Medulla oblongata (tissue), 1 donor: Measurements from ENCODE around the gene ZBTB25.

ENCODE experiments used
- DNase-seq: peaks from one replicate; pipeline ENCODE4 v3.0.0-alpha.2; 2015; ENCODE audit errors: extremely low spot score

ZBTB25 gene

DNA sequence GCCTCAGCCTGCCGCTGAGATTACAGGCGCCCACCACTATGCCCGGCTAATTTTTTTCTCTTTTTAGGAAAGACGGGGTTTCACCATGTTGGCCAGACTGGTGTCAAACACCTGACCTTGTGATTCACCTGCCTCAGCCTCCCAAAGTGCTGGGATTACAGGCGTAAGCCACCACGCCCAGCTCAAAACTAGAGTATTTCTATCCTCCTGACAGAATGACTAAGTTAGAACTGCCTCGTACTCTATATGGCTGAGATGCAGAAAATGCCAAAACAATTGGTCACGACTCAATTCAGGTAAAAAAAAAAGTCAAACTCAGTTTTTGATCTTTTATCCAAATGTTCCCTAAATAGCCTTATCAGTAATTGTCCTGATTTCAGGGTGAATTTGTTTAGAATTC is 27.2 kb downstream of the ZBTB25 start:
- DNase-seq, result no peak

DNA sequence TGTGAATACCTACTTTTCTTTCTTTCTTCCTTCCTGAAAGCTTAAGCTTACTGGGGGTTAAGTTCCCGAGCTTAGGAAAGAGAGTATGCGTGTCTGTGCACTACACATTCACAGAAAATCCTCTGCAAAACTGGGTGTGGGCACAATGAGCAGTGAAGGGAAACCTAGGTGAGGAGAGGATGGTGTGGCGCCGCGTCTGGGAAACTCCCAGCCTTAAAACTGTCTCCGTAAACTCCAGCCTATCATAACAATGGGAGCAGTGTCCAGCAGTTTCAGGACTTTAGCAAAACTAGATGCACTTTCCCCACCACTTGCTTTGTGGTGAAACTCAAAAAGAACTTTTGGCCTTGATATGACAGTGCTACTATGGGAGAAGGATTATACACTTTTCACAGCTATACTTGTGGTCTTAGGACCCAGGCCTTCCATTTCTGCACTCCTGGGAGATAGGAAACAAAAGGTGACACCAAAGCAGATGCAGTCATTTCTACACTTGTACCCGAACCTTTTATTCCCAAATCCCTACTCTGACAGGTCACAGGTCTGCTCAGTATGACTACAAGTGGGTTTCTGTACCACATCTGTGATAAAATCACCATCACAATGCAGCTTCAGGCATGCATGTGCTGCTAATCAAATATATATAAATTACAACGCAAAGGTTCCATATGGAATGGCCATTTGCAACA is 27.9 kb downstream of the ZBTB25 start:
- DNase-seq, result no peak

DNA sequence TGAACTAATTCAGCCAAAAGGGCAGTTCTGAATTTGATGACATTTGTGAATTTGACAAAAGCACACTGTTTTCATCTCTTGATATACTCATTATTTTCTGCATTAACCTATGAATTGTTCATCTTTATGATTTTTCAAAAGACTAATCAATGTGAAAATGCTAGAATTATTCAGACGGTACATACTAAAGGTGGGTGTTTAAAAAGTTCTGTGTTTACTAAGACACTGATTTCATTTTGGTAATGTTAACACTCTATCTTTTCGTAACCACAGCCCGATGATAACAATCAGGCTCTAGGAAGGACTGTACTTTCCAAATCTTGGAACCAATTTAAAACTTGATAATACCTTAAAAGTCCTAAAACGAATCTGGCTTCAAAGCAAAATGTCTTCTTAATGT is 28.9 kb downstream of the ZBTB25 start:
- DNase-seq, result no peak

DNA sequence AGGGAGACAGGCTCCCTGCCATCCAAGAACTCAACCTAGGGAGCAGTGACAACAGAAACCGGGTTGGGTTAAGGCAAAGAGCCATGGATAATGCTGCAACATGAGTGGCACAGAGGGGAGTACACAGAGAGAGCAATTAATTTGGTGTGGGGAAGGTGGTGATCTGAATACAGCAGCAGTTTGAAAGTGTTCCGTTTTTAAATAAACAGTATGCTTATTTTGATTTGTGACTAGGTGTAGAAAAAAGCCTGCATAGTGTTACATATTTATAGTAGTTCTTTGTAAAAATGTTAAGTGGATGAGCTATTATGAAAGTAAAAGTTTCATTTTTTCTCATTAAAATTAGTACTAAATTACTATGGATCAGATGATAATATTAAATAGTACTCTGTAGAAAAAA is 29.6 kb downstream of the ZBTB25 start:
- DNase-seq, result no peak

DNA sequence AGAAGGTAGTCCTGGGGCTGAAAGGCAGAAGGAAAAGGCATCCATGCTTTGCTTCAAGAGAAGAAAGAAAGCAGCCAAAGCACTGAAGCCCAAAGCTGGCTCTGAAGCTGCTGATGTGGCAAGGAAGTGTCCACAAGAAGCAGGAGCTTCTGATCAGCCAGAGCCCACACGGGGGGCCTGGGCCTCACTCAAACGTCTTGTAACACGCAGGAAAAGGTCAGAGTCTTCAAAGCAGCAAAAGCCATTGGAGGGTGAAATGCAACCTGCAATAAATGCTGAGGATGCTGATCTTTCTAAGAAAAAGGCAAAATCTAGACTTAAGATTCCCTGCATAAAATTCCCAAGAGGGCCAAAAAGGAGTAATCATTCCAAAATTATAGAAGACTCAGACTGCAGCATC is 35.2 kb downstream of the ZBTB25 start:
- DNase-seq, result no peak

DNA sequence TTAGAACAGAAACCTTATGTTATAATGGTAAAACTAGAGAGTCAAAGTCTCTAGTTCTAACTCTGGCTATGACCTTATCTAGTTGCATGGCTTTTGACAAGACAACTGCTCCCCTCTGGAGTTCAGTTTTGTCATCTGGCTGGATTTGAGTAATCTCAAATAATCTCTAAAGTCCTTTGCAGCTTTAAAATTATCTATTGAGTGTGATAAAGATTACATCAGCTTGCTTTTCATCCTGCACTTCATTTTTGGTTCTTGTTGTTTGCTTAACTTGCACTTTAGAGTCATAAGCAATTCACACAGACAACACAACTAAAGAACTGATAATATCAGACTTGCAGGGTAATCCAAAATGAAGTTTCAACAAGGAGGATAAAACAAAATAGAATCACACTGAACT is 36.1 kb downstream of the ZBTB25 start:
- no peak for DNase-seq

DNA sequence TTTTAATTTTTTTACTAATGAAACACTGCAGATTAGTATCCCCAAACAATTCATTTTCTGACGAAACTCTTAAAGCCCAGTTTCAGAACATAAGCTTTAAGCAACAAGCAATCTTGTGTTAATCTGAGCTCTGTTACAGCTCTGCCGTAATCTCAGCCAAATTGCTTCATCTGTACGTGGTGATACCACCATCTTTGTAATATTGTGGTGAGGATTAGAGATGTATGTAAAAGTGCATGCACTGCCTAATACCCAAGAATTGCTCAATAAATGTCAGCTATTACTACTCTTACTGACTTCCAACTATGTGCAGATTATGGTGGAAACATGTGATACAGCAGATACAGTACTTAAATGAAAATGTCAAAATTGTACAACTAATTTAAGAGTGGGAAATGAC is 36.5 kb downstream of the ZBTB25 start:
- no peak for DNase-seq

DNA sequence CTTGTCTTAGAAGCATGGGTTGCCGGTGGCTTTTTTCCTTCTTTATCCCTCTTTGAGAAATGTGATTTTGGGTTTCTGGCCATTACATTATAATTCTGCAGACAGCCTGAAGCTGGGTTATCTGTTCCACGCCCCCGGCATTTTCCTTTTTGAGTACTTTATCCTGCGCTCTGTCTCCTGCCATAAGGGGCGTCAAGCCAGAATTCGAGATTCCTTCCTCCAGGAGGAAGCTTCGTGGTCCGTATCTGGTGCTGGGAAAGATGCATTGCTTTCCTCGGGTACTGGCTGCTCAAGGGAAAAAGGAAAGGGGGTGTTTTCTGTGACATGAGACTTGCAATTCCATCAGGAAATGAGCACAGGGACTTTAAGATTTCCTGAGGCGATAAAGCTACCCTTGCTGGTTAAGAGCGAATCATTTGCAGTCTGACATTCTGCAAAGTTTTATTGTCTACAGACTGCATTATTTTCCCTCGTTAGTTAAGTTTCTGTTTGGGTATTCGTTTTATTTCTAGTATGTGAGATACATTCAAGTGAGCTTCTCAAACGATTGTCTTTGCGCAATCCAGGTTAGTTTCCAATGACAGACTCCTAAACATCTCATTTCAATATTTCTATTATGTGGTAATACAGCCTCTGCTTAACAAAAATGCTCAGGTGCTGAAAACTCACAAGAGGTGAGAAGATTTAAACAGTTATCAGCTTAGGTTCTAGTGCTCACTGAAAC is 37.6 kb downstream of the ZBTB25 start:
- DNase-seq, result peak; percentile 19

DNA sequence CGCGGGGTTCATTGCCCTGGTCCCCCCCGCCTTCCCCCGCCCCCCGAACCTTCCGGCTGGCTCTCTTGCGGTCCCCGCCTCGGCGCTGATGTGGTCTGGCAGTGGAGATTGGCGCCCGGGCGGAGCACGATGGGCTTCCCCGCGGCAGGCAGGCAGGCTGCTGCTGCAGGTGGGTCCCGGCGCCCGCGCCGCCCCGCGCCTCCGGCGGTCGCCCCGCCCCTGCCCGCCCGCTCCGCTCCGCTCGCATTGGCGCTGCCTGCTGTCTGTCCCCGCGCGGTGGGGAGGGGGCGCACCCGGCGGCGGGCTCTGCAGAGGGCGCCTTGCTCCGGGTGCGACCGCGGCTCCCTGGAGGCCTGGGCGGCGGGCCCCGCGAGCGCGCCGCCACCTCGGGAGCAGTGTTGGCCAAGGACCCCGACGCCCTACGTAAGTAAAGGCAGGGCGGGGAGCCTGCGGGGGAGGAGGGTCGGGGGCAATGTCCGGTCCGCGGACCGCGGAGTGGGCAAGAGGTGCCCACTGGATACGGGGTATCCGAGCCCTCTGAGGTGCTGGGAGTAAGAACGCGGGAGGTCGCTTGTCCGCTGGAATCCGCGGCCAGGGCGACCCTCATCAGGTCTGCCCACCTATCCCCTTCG is 38.3 kb downstream of the ZBTB25 start, which contains the start of gene AKAP5:
Gene AKAP5, plus strand, starts transcription at position 309 of the 632 bp plus-strand sequence. CDS start 2,896 bp downstream, outside the sequence.
- DNase-seq, result peak; percentile 70

DNA sequence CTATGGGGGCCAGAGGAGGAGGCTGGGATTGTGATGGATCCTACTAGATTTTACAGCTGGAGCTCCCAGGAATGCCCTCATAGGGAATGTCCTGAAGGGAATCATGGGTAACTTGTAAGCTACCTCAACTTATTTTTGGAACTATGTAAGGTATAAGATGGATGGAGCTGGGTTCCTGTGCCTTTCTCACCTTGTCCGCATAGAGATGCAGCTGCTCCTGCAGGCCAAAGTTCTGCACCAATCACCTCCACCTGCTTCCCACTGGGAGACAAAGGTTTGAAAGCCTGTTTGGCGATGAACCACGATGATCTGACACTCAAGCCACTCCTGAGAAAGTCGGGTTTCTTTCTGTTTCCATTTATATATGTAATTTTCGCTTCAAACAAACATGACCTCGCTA is 39.0 kb downstream of the ZBTB25 start:
- no peak for DNase-seq

DNA sequence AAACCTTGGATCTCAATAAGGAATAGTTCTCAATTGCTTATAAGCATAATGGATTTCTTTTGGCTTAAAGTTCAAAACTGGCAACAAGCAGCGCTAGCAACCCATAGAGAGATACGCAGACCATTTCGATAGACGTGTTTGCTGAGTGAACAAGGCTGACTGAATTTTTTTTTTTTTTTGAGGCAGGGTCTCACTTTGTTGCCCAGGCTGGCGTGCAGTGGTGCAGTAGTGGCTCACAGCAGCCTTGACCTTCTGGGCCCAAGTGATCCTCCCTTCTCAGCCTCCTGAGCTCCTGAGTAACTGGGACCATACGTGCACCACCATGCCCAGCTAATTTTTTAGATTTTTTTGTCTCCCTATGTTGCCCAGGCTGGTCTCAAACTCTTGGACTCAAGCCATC is 39.8 kb downstream of the ZBTB25 start:
- DNase-seq, result no peak

DNA sequence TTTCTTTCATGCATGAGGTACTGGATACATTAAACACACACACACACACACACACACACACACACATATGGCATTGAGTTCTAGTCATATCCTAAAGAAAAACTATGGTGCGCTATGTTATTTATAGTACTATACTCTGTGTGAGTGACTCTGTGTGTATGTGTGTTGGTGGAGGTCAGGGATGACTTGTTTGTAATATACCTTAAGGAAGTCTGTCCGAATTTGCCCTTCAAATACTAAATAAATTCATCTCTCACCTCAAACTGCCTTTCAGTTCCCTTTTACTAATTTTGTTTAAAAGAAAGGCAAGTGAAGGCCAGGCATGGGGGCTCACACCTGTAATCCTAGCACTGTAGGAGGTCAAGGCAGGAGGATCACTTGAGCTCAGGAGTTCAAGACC is 40.4 kb downstream of the ZBTB25 start:
- no peak for DNase-seq

DNA sequence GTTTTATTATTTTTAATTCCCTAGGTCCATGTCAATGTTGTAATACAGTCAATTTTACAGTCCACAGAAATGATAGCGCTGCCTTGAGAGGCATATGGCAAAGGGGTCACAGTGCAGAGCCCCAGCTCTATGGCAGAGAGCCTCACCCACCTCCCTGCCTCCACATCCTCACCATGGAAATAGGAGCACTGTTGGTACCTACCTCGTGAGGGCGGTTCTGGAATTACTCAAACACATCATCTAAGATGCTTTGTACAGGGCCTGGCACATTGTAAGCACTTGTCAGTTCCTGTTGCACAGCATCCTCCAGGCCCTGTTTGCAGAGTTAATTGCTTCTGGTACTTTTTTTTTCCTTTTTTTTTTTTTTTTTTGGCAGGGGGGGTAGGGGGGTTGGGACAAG is 42.4 kb downstream of the ZBTB25 start:
- DNase-seq, result no peak

DNA sequence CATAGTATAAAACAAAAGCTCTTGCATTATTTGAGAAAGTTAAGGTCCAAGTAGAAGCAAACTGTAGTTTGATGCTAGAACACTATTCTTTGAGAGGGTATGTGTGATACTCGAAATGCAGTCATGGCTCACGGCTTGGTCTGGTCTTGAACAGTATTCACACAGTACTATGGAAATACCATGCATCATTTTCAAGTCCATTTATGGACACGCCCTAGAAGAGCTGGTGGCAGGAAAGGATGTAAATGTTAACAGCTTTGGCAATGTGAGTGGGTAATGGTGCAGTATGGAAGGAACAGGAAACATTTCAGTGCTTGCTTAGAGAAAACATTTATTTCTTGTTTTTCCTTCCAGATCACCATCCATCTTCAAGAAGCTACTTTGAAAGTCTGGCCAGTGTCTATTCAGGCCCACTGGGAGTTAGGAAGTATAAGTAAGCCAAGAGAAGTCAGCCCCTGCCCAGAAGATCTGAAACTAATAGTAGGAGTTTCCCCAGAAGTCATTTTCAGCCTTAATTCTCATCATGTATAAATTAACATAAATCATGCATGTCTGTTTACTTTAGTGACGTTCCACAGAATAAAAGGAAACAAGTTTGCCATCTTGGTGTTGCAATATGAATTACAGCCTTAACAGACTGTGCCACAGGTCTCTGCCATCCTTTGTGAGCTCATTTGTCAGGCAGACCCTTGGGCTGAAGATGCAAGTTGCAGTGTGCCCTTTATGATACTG is 44.1 kb downstream of the ZBTB25 start:
- no peak for DNase-seq

DNA sequence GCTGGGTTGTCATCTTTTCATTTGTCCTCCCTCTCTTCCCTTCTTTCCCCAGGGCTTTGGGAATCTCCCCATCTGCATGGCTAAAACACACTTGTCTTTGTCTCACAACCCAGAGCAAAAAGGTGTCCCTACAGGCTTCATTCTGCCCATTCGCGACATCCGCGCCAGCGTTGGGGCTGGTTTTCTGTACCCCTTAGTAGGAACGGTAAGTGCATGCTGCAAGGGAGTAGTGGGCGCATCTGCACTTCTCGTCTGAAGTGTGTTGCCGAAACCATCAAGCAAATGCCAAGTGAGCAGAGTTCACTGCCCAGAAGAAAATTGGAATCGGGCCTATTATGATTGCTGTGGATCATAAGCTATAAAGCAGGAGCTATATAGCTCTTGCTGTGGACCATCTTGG is 49.0 kb downstream of the ZBTB25 start:
- DNase-seq, result no peak

DNA sequence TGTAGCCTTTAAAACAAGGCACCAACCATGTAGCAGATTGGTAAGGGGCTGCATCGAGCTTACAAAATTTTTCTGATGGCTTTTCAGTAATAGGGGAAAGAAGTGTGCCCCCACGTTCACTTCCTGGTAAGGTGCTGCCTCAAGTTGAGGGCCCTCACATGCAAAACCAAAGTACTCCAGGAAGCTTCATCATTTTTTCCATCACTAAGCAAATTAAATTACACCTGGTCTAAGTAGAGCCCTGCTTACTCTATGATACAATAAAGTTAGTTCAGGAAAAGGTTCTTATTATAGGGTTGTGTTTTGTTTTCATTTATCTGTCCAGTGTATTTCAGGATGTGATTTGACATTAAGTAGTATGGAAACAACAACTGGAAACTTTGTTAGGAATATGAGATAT is 53.4 kb downstream of the ZBTB25 start:
- no peak for DNase-seq

DNA sequence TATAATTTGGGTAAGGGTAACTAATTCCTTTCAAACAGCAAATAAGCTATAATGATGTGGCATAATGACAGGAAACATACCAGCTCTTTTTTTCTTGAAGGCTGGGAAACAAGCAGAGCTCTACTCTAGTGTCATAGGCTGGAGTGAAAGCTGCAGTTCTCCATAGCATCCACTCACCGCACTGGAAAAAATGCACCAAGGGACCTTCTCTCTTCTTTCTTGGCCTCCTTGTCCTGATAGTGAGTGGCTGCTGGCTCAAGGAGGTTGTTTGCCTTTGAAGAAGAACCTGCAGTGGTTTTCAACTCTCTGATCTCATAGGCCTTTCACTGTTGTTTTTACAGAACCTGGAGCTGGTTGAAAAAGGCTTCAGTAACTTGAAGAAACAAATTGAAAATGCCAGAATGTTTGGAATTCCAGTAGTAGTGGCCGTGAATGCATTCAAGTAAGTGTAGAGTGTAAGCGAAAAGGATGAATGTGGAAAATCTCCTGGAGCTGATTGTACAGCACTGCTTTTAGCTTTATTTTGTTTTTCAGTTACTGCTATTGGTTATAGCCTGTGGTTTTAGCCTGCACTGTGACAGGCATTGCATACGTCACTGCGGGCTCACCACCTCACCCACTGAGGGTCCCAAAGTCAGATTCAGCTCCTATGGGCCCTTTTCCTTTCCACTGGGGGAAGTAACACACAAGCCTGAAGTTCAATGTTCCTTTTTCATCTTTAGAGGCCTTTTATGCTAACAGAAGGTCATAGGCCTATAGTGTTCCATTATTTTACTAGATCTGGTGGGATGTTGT is 55.6 kb downstream of the ZBTB25 start:
- DNase-seq, result no peak

DNA sequence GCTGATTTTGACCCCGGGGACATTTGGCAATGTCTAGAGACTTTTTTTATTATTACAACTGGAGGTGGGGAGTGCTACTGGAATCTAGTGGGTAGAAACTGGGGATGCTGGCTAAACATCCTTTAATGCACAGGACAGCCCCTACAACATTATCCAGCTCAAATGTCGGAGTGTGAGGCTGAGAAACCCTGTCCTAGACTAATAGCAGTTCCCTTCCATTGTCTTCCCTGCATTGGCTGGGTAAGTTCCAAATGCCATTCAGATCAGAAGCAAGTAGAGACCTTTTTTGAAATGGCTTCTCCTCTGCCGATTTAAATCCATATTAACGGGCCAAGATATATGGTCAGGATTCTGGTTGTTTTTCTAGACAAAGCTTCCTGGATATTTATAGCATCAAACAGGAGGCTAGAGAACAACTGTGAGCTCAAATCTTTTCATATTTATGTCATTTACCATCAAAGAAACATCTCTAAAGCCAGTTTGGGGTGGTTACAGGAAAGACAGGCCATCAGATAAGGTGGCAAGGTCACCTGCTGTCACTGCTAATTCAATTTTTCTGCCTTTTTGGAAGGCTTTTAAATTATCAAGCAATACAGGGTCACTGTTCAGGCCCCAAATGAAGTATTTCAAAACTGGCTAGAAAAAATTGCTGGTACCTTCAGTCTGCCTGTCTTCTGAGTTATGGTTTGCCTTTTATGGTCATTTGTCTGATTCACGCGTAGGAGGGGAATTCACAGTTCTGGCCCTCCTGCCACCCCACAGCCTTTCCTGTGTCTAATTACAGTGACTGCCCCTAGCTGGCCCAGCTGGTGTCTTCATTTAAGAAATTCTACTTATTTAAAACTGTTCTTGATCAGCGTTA is 58.4 kb downstream of the ZBTB25 start:
- no peak for DNase-seq

DNA sequence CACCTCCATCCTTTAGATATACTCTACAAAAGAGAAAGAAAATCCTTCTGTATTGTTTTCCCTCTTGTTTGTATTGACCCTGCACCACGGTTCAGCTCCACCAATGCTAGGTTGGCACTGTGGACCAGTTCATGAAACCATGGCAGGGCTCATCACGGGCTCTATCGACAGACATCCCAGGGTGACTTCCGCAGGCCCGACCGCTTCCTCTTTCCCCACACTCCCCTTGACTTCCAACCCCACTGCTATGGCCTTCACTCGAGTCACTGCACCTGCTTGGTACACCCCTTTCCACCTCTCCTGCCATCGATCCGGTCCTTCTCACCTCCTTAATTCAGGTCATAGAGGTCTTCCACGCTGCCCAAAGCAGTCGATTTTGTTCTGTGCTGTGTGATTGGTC is 59.5 kb downstream of the ZBTB25 start:
- no peak for DNase-seq

DNA sequence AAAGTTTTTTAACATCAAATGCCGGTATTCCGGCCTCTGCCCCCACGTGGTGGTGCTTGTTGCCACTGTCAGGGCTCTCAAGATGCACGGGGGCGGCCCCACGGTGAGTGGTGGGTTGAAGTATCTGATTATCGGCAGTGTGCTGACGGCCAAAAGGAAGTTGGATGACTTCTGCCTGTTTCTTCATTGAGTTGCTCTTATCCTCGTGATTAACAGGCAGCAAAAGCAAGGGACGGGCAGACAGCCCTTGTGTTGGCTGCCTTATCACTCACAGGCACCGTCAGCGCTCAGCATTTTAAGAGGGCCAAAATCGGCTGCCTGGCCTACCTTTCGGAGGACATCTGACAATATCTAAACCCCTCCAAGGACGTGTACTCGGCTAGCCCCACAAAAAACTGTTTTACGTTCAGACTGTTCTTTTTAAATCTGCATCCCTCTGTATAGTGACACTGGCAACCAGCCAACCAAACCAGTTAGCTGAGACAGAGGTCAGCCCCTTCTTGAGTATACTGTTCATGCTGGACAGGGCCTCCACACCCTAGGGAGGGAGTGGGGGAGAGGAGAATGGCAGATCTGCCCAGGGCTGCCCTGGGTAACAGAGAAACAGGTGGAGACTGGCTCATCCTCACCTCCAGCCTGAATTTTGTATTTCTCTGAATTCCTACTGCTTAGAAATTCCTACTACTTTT is 61.2 kb downstream of the ZBTB25 start:
- DNase-seq, result no peak
